ENCODE measurements around the gene MCF2L.

MCF2L gene

GRCh38 chr13:112994084-112994780 lies 25.2 kb downstream of the MCF2L start:
- no peaks in the 10 kb centered on the region for H3K79me2 ChIP-seq (ENCODE audit: low read length)
- 0 out of 2 replicates have a peak, but pooled peaks cover 2% of the 10 kb centered on the region for H3K27me3 ChIP-seq (ENCODE audit: low read depth, low read length)

GRCh38 chr13:112994781-112995355 lies 25.9 kb downstream of the MCF2L start:
- no peaks in the 10 kb centered on the region for H3K79me2 ChIP-seq (ENCODE audit: low read length)
- no peaks in the 10 kb centered on the region for H3K9me3 ChIP-seq (ENCODE audit: insufficient read depth, low read length)
- no peaks in the 10 kb centered on the region for H4K20me1 ChIP-seq (ENCODE audit: insufficient read depth, low read length)
- H3K4me3 ChIP-seq (ENCODE audit: low read length) = no peak overlapping the region
- no peaks in the 10 kb centered on the region for H3K36me3 ChIP-seq (replicated peaks; ENCODE audit: low read depth, low read length)
- no peak overlapping the region for H2AFZ ChIP-seq (ENCODE audit: low read depth, low read length)
- H3K27me3 ChIP-seq (ENCODE audit: low read depth, low read length) = 0 out of 2 replicates have a peak, but pooled peaks cover 2% of the 10 kb centered on the region
- H3K4me1 ChIP-seq (ENCODE audit: low read length) = no peaks in the 10 kb centered on the region
- H3K9ac ChIP-seq (ENCODE audit: low read length) = no peak overlapping the region
- H3K4me2 ChIP-seq (ENCODE audit: low read length) = no peak overlapping the region
- TF ChIP-seq EZH2phosphoT487 (IDR thresholded peaks at IDR 0.05; ENCODE audit: low read depth) = no peak
- no peak for TF ChIP-seq CTCF (IDR thresholded peaks at IDR 0.05; ENCODE audit: low read depth, low read length)
- H3K27ac ChIP-seq (ENCODE audit: low read length) = no peak overlapping the region

More at GRCh38 chr13:112994084-112994780, 25.2 kb downstream of the MCF2L start:
- no peaks in the 10 kb centered on the region for H3K4me1 ChIP-seq (ENCODE audit: low read length)
- no peak for TF ChIP-seq CTCF (IDR thresholded peaks at IDR 0.05; ENCODE audit: low read depth, low read length)
- no peak for TF ChIP-seq EZH2phosphoT487 (IDR thresholded peaks at IDR 0.05; ENCODE audit: low read depth)
- no peak overlapping the region for H2AFZ ChIP-seq (ENCODE audit: low read depth, low read length)
- H3K9me3 ChIP-seq (ENCODE audit: insufficient read depth, low read length) = no peaks in the 10 kb centered on the region
- H3K36me3 ChIP-seq (replicated peaks; ENCODE audit: low read depth, low read length) = no peaks in the 10 kb centered on the region
- no peak overlapping the region for H3K4me2 ChIP-seq (ENCODE audit: low read length)
- no peak overlapping the region for H3K27ac ChIP-seq (ENCODE audit: low read length)
- H3K4me3 ChIP-seq (ENCODE audit: low read length) = no peak overlapping the region
- no peak overlapping the region for H3K9ac ChIP-seq (ENCODE audit: low read length)
- H4K20me1 ChIP-seq (ENCODE audit: insufficient read depth, low read length) = no peaks in the 10 kb centered on the region

GRCh38 chr13:112995395-112996191 lies 26.6 kb downstream of the MCF2L start:
- no peaks in the 10 kb centered on the region for H3K36me3 ChIP-seq (replicated peaks; ENCODE audit: low read depth, low read length)
- no peaks in the 10 kb centered on the region for H4K20me1 ChIP-seq (ENCODE audit: insufficient read depth, low read length)
- H3K4me1 ChIP-seq (ENCODE audit: low read length) = no peaks in the 10 kb centered on the region
- no peak overlapping the region for H3K4me3 ChIP-seq (ENCODE audit: low read length)
- no peaks in the 10 kb centered on the region for H3K79me2 ChIP-seq (ENCODE audit: low read length)
- no peaks in the 10 kb centered on the region for H3K9me3 ChIP-seq (ENCODE audit: insufficient read depth, low read length)
- TF ChIP-seq CTCF (IDR thresholded peaks at IDR 0.05; ENCODE audit: low read depth, low read length) (no peak), EZH2phosphoT487 (IDR thresholded peaks at IDR 0.05; ENCODE audit: low read depth) (no peak)
- H3K9ac ChIP-seq (ENCODE audit: low read length) = no peak overlapping the region
- no peak overlapping the region for H3K27ac ChIP-seq (ENCODE audit: low read length)
- H3K27me3 ChIP-seq (ENCODE audit: low read depth, low read length) = no peaks in the 10 kb centered on the region
- H2AFZ ChIP-seq (ENCODE audit: low read depth, low read length) = no peak overlapping the region
- no peak overlapping the region for H3K4me2 ChIP-seq (ENCODE audit: low read length)

- Histone ChIP-seq H2AFZ (ENCODE audit: low read depth, low read length) (no peak overlapping the region), H3K27ac (ENCODE audit: low read length) (no peak overlapping the region), H3K79me2 (ENCODE audit: low read length) (no peaks in the 10 kb centered on the region), H3K9ac (ENCODE audit: low read length) (no peak overlapping the region), H3K4me3 (ENCODE audit: low read length) (no peak overlapping the region), H3K9me3 (ENCODE audit: insufficient read depth, low read length) (no peaks in the 10 kb centered on the region), H4K20me1 (ENCODE audit: insufficient read depth, low read length) (no peaks in the 10 kb centered on the region), H3K36me3 (replicated peaks; ENCODE audit: low read depth, low read length) (no peaks in the 10 kb centered on the region), H3K4me1 (ENCODE audit: low read length) (no peaks in the 10 kb centered on the region), H3K27me3 (ENCODE audit: low read depth, low read length) (no peaks in the 10 kb centered on the region), H3K4me2 (ENCODE audit: low read length) (no peak overlapping the region)
- TF ChIP-seq CTCF (IDR thresholded peaks at IDR 0.05; ENCODE audit: low read depth, low read length) = no peak
- TF ChIP-seq EZH2phosphoT487 (IDR thresholded peaks at IDR 0.05; ENCODE audit: low read depth) = no peak
Observed at GRCh38 chr13:112996671-112997091, 27.7 kb downstream of the MCF2L start.

Data from OCI-LY3 (cell line).